Natural killer cell (primary cell): ENCODE data around the gene NRIP1. TPM values are rescaled to one million over a fixed set of nuclear protein-coding genes. Genes with fewer than 3 reads are reported as not detected.

ENCODE experiments used
- ATAC-seq, 3 donors: fragments of 150-1000 bp in 2 of 3; fragments of 200-7000 bp in 1 of 3; cut with Tn5 transposase; 1 replicate in 1 of 3; 2 replicates in 2 of 3; pipeline ENCODE4 v1.10.0; 2021; ENCODE audit warnings: mild to moderate bottlenecking in 2 of 3, moderate library complexity in 2 of 3
- DNase-seq, 2 donors: peaks; one replicate each; pipeline versions ENCODE4 v3.0.0 to v3.0.0-alpha.2; 2013 to 2021; ENCODE audit warnings: mixed read lengths in 1 of 2
- H3K27ac ChIP-seq: one replicate; pipeline ENCODE4 v1.5.1; 2013; ENCODE audit warnings: mild to moderate bottlenecking, low read length
- H3K27me3 ChIP-seq: one replicate; pipeline ENCODE4 v1.6.1; 2013; ENCODE audit warnings: low read length; ENCODE audit not compliant: control insufficient read depth, insufficient read depth
- H3K36me3 ChIP-seq: one replicate; pipeline ENCODE4 v1.6.1; 2013; ENCODE audit warnings: low read length; ENCODE audit not compliant: control insufficient read depth, insufficient read depth
- H3K4me1 ChIP-seq: one replicate; pipeline ENCODE4 v1.6.1; 2013; ENCODE audit warnings: low read length; ENCODE audit not compliant: control insufficient read depth, insufficient read depth
- H3K4me3 ChIP-seq: one replicate; pipeline ENCODE4 v1.5.1; 2013; ENCODE audit warnings: low read length
- H3K9me3 ChIP-seq: one replicate; pipeline ENCODE4 v1.6.1; 2013; ENCODE audit warnings: low read length; ENCODE audit not compliant: control insufficient read depth, insufficient read depth
- H3K27ac Mint-ChIP-seq, 2 donors: one replicate each; pipeline ENCODE4 v1.8.0; 2022; ENCODE audit warnings: mild to moderate bottlenecking in 2 of 2, mixed read lengths in 2 of 2, moderate library complexity in 1 of 2
- H3K27me3 Mint-ChIP-seq, 2 donors: one replicate each; pipeline ENCODE4 v1.8.0; 2022; ENCODE audit warnings: low read depth in 2 of 2, mixed read lengths in 2 of 2
- H3K36me3 Mint-ChIP-seq: one replicate; pipeline ENCODE4 v1.8.0; 2022; ENCODE audit warnings: mixed read lengths
- H3K4me1 Mint-ChIP-seq, 2 donors: one replicate each; pipeline ENCODE4 v1.8.0; 2022; ENCODE audit warnings: mixed read lengths in 2 of 2
- H3K4me3 Mint-ChIP-seq: one replicate; pipeline ENCODE4 v1.8.0; 2022; ENCODE audit warnings: mild to moderate bottlenecking, moderate library complexity, mixed read lengths
- H3K9me3 Mint-ChIP-seq, 2 donors: one replicate each; pipeline ENCODE4 v1.8.0; 2022; ENCODE audit warnings: mixed read lengths in 2 of 2
- CTCF ChIP-seq: fragments of 200-600 bp; IDR thresholded peaks from one replicate; pipeline ENCODE4 v1.8.0; 2022; ENCODE audit warnings: antibody characterized with exemption
- WGBS: methylation state at CpG from one replicate; pipeline ENCODE4 v1.1.7; 2013; ENCODE audit warnings: missing lambda C conversion rate; ENCODE audit not compliant: insufficient coverage; 5-methylcytosine and 5-hydroxymethylcytosine counted together
- intact Hi-C: fragments of 100-400 bp; cut with micrococcal nuclease; formaldehyde crosslinking; loops from one replicate; pipeline ENCODE4 v1.14.2; 2022
- total RNA-seq, 4 donors: library from RNA; stranded (reverse); fragments of 120-200 nt in 1 of 4; gene quantifications; one replicate each; pipeline versions ENCODE4 v1.2.3 to v1.2.4, GENCODE V29; 2013 to 2022

NRIP1 gene
- total RNA-seq, 3 donors from 2014 or later (not counting 1 experiment from before 2014, with no cell fraction given) = 42.4 to 46.8 (median 42.6) TPM

- intact Hi-C loops = no loop called here
- Histone ChIP-seq H3K36me3 (no peaks in the 10 kb centered on the region), H3K4me3 (no peak overlapping the region), H3K27ac (no peak overlapping the region), H3K4me1 (no peaks in the 10 kb centered on the region), H3K9me3 (no peaks in the 10 kb centered on the region), H3K27me3 (no peaks in the 10 kb centered on the region)
- H3K9me3 Mint-ChIP-seq = no peaks in the 10 kb centered on the region
- no peaks in the 10 kb centered on the region for H3K4me1 Mint-ChIP-seq
- DNase-seq (no peak), ATAC-seq (no peak)
- H3K4me3 Mint-ChIP-seq = no peak overlapping the region
- H3K36me3 Mint-ChIP-seq = no peaks in the 10 kb centered on the region
- WGBS = no CpG with 5 or more reads among the region's 1 CpG
- no peak for TF ChIP-seq CTCF
- H3K27me3 Mint-ChIP-seq = peaks cover 3 to 14% of the 10 kb centered on the region in 2 donors
- no peak overlapping the region for H3K27ac Mint-ChIP-seq
Measured at GRCh38 chr21:14922980-14923379, 141.8 kb downstream of the NRIP1 start.

GRCh38 chr21:14918527-14918926, 146.3 kb downstream of the NRIP1 start:
- ATAC-seq (no peak), DNase-seq (no peak)
- H3K27ac ChIP-seq = no peak overlapping the region
- Mint-ChIP-seq H3K27me3 (no peaks in the 10 kb centered on the region), H3K9me3 (no peaks in the 10 kb centered on the region), H3K4me1 (peaks cover 0 to 5% of the 10 kb centered on the region in 2 donors), H3K27ac (no peak overlapping the region), H3K36me3 (no peaks in the 10 kb centered on the region), H3K4me3 (no peak overlapping the region)
- H3K4me1 ChIP-seq = no peaks in the 10 kb centered on the region
- WGBS = 84% methylated on average over 5 of the region's 5 CpGs
- no peaks in the 10 kb centered on the region for H3K9me3 ChIP-seq
- intact Hi-C loops = no loop called here
- TF ChIP-seq CTCF = no peak
- no peak overlapping the region for H3K4me3 ChIP-seq
- no peaks in the 10 kb centered on the region for H3K27me3 ChIP-seq
- no peaks in the 10 kb centered on the region for H3K36me3 ChIP-seq

- Mint-ChIP-seq H3K4me1 (peaks cover 0 to 5% of the 10 kb centered on the region in 2 donors), H3K27ac (no peak overlapping the region), H3K4me3 (no peak overlapping the region), H3K9me3 (no peaks in the 10 kb centered on the region), H3K36me3 (no peaks in the 10 kb centered on the region), H3K27me3 (no peaks in the 10 kb centered on the region)
- DNase-seq = no peak
- no peaks in the 10 kb centered on the region for H3K9me3 ChIP-seq
- 100% methylated on average over 1 of the region's 2 CpGs for WGBS
- no peak for ATAC-seq
- H3K27ac ChIP-seq = no peak overlapping the region
- no peaks in the 10 kb centered on the region for H3K4me1 ChIP-seq
- no peak overlapping the region for H3K4me3 ChIP-seq
- intact Hi-C loops = no loop called here
- H3K36me3 ChIP-seq = no peaks in the 10 kb centered on the region
- H3K27me3 ChIP-seq = no peaks in the 10 kb centered on the region
- TF ChIP-seq CTCF = no peak
Measured at GRCh38 chr21:14917762-14918161, 147.0 kb downstream of the NRIP1 start.

GRCh38 chr21:14916676-14917141, 148.1 kb downstream of the NRIP1 start:
- H3K27me3 Mint-ChIP-seq = no peaks in the 10 kb centered on the region
- 93% methylated on average over 2 of the region's 3 CpGs for WGBS
- Histone ChIP-seq H3K27me3 (no peaks in the 10 kb centered on the region), H3K4me3 (no peak overlapping the region), H3K4me1 (no peaks in the 10 kb centered on the region), H3K9me3 (no peaks in the 10 kb centered on the region), H3K27ac (no peak overlapping the region), H3K36me3 (no peaks in the 10 kb centered on the region)
- DNase-seq = no peak
- no peak for ATAC-seq
- H3K4me3 Mint-ChIP-seq = no peak overlapping the region
- intact Hi-C loops = no loop called here
- no peak overlapping the region for H3K27ac Mint-ChIP-seq
- TF ChIP-seq CTCF = no peak
- H3K4me1 Mint-ChIP-seq = peaks cover 0 to 5% of the 10 kb centered on the region in 2 donors
- H3K9me3 Mint-ChIP-seq = no peaks in the 10 kb centered on the region
- H3K36me3 Mint-ChIP-seq = no peaks in the 10 kb centered on the region
